Mammary epithelial cell (primary cell): ENCODE data around the gene RBM15.

Source experiments
- CTCF ChIP-seq, 2 donors: IDR thresholded peaks in 1 of 2; conservative IDR thresholded peaks in 1 of 2; 2 replicates each; pipeline ENCODE4 v1.5.1; 2011 to 2012; ENCODE audit warnings: inconsistent platforms in 2 of 2, low read length in 2 of 2, mild to moderate bottlenecking in 2 of 2, control low read depth in 1 of 2, low read depth in 1 of 2; ENCODE audit not compliant: insufficient read depth in 1 of 2; ENCODE audit errors: extremely low read depth in 1 of 2
- EZH2 ChIP-seq: IDR thresholded peaks from 2 replicates; pipeline ENCODE4 v1.6.1; 2012; ENCODE audit warnings: low read length, inconsistent platforms, borderline replicate concordance

GRCh38 chr1:110338886-110339406, at the start of gene RBM15:
- TF ChIP-seq CTCF (conservative IDR thresholded peaks at IDR 0.05 in 1 of 2, IDR thresholded peaks at IDR 0.05 in 1 of 2; ENCODE audit: extremely low read depth in 1 of 2, insufficient read depth in 1 of 2, low read depth in 1 of 2, low read length in 2 of 2): no peak
- TF ChIP-seq EZH2: no peak
